ENCODE data around the gene DNAJB12. TPM values are rescaled to one million over a fixed set of nuclear protein-coding genes. Genes with fewer than 3 reads are reported as not detected.
"Not testable (repeated sequence)": the region's sequence is repeated elsewhere in the genome, so short reads cannot be mapped to it uniquely, and the experiment has no call there.

The DNAJB12 gene
- total RNA-seq (2021; fragmentation: NEBNext Ultra II Directional; extraction: Animal tissue kit (Norgen Biotek cat#: 25700)), result 10 to 100 TPM; 36.3 to 42.5 (median 39.0) TPM
- long read RNA-seq, full-length matches to known transcripts, result 64 of 95 reads
- long read RNA-seq, partial matches to known transcripts, result 7 of 95 reads
- long read RNA-seq, other reads (novel, unspliced or antisense), result 24 of 95 reads

DNA sequence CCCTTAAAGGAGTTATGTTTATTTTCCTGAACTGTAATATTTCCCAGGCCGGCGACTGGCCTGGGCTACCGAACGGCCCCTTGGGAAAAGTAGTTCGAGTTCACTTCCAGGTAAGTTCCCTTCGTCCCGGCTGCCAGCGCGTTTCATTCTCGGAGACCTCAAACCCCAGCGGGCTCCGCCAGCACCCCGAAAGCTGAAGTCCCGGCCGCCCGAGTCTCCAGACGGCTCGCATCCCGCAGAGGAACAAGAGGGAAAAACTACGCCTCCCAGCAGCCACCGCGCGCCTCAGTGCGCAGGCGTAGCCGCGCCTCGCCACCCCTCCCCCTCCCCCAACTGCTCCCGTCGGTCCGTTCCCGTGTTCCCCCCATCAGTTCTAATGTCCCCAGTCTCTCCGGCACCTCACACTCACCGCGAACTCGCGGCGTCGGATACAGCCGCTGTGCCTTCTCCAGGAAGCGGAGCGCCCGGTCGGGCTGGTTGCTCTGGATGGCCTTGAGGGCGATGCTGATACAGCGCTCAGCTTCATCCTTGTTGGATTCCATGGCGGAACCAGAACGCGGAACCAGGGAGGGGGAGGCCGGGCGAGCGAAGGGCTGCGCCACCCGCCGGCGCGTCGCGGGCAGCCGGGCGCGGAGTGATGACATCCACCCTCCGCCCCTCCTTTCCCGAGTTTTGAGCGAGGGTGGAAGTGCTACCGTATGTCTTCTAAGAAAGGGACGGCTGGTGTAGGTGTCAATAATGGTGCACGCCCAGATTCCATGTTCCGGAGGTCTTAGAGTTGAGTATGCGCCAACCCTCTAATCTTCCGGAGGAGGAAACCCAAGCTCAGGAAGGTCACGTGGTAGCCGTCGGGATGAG is at the start of gene DNAJB12:
Gene DNAJB12, minus strand, starts transcription at position 564 of the 858 bp plus-strand sequence. Its CDS starts 22 bp downstream, at position 542.
- Mint-ChIP-seq H3K4me3 (peak within 1 kb of the TSS; percentile 98), H3K36me3 (ENCODE audit: low read depth) (peaks cover 22% of the 10 kb centered on the region), H3K27ac (peak within 1 kb of the TSS; percentile 98), H3K4me1 (ENCODE audit: low read depth) (peaks cover 36% of the 10 kb centered on the region), H3K27me3 (ENCODE audit: insufficient read depth) (no peaks in the 10 kb centered on the region; the same call in none of the 2 replicates), H3K9me3 (no peaks in the 10 kb centered on the region)
- peak; percentile 94 for DNase-seq
- TF ChIP-seq, protein P1, sequence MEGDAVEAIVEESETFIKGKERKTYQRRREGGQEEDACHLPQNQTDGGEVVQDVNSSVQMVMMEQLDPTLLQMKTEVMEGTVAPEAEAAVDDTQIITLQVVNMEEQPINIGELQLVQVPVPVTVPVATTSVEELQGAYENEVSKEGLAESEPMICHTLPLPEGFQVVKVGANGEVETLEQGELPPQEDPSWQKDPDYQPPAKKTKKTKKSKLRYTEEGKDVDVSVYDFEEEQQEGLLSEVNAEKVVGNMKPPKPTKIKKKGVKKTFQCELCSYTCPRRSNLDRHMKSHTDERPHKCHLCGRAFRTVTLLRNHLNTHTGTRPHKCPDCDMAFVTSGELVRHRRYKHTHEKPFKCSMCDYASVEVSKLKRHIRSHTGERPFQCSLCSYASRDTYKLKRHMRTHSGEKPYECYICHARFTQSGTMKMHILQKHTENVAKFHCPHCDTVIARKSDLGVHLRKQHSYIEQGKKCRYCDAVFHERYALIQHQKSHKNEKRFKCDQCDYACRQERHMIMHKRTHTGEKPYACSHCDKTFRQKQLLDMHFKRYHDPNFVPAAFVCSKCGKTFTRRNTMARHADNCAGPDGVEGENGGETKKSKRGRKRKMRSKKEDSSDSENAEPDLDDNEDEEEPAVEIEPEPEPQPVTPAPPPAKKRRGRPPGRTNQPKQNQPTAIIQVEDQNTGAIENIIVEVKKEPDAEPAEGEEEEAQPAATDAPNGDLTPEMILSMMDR (IDR thresholded peaks at IDR 0.05), result no peak; the same call in 1 of the 2 replicates

DNA sequence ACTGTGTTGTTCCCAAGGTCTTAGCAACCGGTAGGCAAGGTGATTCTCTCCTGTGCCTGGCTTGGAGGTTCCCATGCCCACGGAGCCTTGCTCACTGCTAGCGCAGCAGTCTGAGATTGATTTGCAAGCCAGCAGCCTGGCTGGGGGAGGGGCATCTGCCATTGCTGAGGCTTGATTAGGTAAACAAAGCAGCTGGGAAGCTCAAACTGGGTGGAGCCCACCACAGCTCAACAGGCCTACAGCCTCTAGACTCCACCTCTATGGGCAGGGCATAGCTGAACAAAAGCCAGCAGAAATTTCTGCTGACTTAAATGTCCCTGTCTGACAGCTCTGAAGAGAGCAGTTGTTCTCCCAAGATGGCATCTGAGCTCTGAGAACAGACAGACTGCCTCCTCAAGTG is 40.9 kb upstream of the DNAJB12 start:
- not testable (repeated sequence) for DNase-seq; H3K27ac Mint-ChIP-seq; H3K4me3 Mint-ChIP-seq; H3K27me3 Mint-ChIP-seq (ENCODE audit: insufficient read depth); H3K4me1 Mint-ChIP-seq (ENCODE audit: low read depth); H3K9me3 Mint-ChIP-seq; H3K36me3 Mint-ChIP-seq (ENCODE audit: low read depth)

DNA sequence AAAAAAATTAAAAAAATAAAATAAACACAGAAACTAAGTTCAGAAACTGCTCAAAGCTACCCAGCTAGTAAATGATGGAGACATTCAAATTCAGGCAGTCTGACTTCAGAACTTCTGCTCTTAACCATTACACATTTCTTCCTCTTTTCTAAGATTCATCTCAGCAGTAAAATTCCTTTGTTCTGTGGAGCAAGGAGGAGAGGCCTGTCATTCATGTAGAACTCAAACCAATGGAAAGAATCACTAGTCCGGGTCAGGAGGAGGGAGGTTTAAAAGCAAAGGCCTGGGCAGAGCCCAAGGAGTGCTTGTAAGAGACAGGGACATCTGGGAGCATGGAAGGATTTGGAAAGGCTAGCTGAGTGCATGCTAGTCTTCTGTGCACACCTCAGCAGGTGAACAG is 37.9 kb upstream of the DNAJB12 start:
- DNase-seq, result no peak
- Mint-ChIP-seq H3K27me3 (ENCODE audit: insufficient read depth) (no peaks in the 10 kb centered on the region), H3K36me3 (ENCODE audit: low read depth) (peaks cover 10% of the 10 kb centered on the region; the same call in 1 of the 2 replicates), H3K4me3 (no peak overlapping the region), H3K4me1 (ENCODE audit: low read depth) (no peaks in the 10 kb centered on the region), H3K27ac (no peak overlapping the region), H3K9me3 (no peaks in the 10 kb centered on the region)
- TF ChIP-seq, protein P1 (IDR thresholded peaks at IDR 0.05), result no peak

DNA sequence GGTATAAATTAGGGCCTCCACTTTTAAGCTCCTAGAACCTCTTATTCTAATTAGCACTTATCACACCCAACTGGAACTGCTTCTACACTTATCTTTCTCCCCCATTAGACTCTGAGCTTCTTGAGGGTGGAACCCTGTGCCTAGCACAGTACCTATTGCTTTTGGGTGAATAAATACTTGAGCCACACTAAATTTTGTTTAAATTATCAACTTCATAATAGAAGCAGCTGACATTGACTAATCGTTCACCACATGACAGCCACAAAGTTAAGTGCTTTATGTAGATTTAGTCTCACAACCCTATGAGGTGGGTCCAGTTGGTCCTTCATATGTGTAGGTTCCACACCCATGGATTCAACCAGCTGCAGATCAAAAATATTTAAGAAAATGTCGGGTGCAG is 36.0 kb upstream of the DNAJB12 start:
- no peak overlapping the region for H3K27ac Mint-ChIP-seq
- DNase-seq, result no peak
- H3K9me3 Mint-ChIP-seq, result no peaks in the 10 kb centered on the region
- TF ChIP-seq, protein P1 (IDR thresholded peaks at IDR 0.05), result no peak
- peaks cover 10% of the 10 kb centered on the region; the same call in 1 of the 2 replicates for H3K36me3 Mint-ChIP-seq (ENCODE audit: low read depth)
- H3K27me3 Mint-ChIP-seq (ENCODE audit: insufficient read depth), result no peaks in the 10 kb centered on the region
- H3K4me1 Mint-ChIP-seq (ENCODE audit: low read depth), result no peaks in the 10 kb centered on the region
- H3K4me3 Mint-ChIP-seq, result no peak overlapping the region

DNA sequence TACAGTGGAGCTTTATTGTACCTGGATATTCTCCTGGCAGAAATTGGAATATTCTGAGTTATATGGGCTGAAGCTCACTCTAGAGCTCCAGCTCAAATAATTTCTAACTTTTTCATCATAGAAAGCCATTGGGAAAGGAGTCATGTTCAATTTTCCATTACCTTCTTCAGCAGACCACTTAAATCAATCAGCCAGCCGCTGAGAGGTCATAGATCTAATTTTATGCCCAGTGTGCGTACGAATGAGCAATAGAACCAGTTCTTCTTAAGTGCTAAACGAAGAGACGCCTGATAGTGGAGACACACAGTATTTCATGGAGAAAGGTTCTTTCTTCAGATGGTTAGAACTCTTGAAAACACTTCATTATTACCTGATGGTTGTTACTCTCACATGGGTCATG is 35.0 kb upstream of the DNAJB12 start:
- H3K36me3 Mint-ChIP-seq (ENCODE audit: low read depth), result peaks cover 5% of the 10 kb centered on the region; the same call in 1 of the 2 replicates
- H3K4me3 Mint-ChIP-seq, result no peak overlapping the region
- H3K27me3 Mint-ChIP-seq (ENCODE audit: insufficient read depth), result no peaks in the 10 kb centered on the region
- no peak for DNase-seq
- no peaks in the 10 kb centered on the region for H3K9me3 Mint-ChIP-seq
- H3K4me1 Mint-ChIP-seq (ENCODE audit: low read depth), result no peaks in the 10 kb centered on the region
- TF ChIP-seq, protein P1 (IDR thresholded peaks at IDR 0.05), result no peak
- no peak overlapping the region for H3K27ac Mint-ChIP-seq

DNA sequence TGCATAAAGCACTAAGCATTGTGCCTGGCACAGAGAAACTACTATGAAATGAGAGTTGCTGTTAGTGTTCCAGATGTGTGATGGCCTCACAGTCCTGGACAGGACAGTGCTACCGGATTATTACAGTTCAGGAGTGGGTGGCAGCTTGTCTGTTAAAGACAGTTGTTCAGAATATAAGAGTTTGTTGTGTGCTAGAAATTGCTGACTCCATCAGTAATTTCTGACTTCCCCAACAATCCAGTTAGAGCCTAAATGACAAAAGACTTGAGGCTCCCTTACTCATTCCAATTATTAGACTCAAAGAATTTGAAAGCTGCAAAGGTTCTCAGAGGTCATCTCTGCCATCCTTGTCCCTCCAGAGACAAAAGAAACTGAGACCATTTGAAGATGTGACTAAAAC is 34.3 kb upstream of the DNAJB12 start:
- TF ChIP-seq, protein P1 (IDR thresholded peaks at IDR 0.05), result no peak
- Mint-ChIP-seq H3K4me1 (ENCODE audit: low read depth) (peaks cover 6% of the 10 kb centered on the region; the same call in 1 of the 2 replicates), H3K9me3 (no peaks in the 10 kb centered on the region), H3K36me3 (ENCODE audit: low read depth) (peaks cover 5% of the 10 kb centered on the region; the same call in 1 of the 2 replicates), H3K27me3 (ENCODE audit: insufficient read depth) (no peaks in the 10 kb centered on the region), H3K4me3 (no peak overlapping the region), H3K27ac (no peak overlapping the region)
- no peak for DNase-seq

Measured in HFFc6 (cell line).